AG04450 (cell line): ENCODE data around the gene TBCD. TPM values are rescaled to one million over a fixed set of nuclear protein-coding genes. Genes with fewer than 3 reads are reported as not detected.

Experiments
- CTCF ChIA-PET: fragments of 300-600, 350-600 bp; formaldehyde crosslinking; extraction: SDS; loops from one replicate; lab custom pipeline; 2022; ENCODE audit warnings: antibody characterized with exemption, inconsistent platforms; lab: Charles Lee
- POLR2A ChIA-PET: fragments of 350-600 bp; formaldehyde crosslinking; extraction: SDS; loops from one replicate; lab custom pipeline; 2021; ENCODE audit warnings: antibody characterized with exemption, inconsistent platforms; lab: Yijun Ruan, JAX
- DNase-seq: peaks from one replicate; pipeline ENCODE4 v3.0.0-alpha.2; 2011; ENCODE audit warnings: low read depth, low spot score
- H3K27ac ChIP-seq: one replicate; pipeline ENCODE4 v1.5.1; 2012; ENCODE audit warnings: low read depth, low read length, control low read depth
- H3K27me3 ChIP-seq: one replicate; pipeline ENCODE4 v1.6.0; 2012; ENCODE audit warnings: low read length; ENCODE audit not compliant: control insufficient read depth, insufficient read depth
- H3K4me3 ChIP-seq: 2 replicates; pipeline ENCODE4 v1.5.1; 2011; ENCODE audit warnings: mild to moderate bottlenecking, low read depth, low read length, control low read depth
- H3K9me3 ChIP-seq: 2 replicates; pipeline ENCODE4 v1.5.1; 2012; ENCODE audit warnings: low read length; ENCODE audit not compliant: control insufficient read depth, insufficient read depth
- CTCF ChIP-seq: IDR thresholded peaks from 2 replicates; pipeline ENCODE4 v1.5.1; 2011; ENCODE audit warnings: low read depth, low read length, control low read depth, inconsistent platforms
- polyA plus RNA-seq: library from polyadenylated mRNA; depleted of rRNA; stranded (reverse); fragments of >200 nt; gene quantifications from 2 replicates; pipeline ENCODE4 v1.2.3, GENCODE V29; 2011

Gene TBCD
- polyA plus RNA-seq, 1 experiment = 28.5 TPM

DNA sequence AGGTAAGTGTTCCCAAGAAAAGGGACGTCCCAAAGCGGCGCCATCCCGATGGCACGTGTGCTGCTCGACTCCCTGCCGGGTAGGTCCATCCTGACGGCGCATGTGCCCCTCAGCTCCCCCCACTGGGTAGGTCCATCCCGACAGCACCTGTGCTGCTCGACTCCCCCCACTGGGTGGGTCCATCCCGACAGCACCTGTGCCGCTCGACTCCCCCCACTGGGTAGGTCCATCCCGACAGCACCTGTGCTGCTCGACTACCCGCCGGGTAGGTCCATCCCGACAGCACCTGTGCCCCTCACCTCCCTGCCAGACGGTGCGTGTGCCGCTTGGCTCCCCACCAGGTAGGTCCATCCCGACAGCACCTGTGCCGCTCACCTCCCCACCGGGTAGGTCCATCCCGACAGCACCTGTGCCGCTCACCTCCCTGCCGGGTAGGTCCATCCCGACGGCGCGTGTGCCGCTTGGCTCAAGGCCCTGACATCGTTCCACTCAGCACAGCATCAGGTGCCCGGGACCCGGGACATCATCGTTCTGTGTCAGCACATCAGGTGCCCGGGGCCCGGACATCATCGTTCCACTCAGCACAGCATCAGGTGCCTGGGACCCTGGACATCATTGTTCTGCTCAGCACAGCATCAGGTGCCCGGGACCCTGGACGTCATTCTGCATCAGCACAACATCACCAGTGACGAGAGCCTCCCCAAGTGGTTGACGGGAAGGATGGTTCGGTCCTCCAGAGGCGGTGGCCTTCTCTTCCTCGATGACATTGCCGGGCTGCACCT, 22.2 kb upstream of the TBCD start:
- Histone ChIP-seq H3K4me3 (no peak overlapping the region), H3K9me3 (peaks cover 29% of the 10 kb centered on the region), H3K27me3 (no peaks in the 10 kb centered on the region), H3K27ac (no peak overlapping the region)
- ChIA-PET CTCF (no interaction called here), POLR2A (no interaction called here)
- TF ChIP-seq CTCF = no peak
- DNase-seq = no peak

DNA sequence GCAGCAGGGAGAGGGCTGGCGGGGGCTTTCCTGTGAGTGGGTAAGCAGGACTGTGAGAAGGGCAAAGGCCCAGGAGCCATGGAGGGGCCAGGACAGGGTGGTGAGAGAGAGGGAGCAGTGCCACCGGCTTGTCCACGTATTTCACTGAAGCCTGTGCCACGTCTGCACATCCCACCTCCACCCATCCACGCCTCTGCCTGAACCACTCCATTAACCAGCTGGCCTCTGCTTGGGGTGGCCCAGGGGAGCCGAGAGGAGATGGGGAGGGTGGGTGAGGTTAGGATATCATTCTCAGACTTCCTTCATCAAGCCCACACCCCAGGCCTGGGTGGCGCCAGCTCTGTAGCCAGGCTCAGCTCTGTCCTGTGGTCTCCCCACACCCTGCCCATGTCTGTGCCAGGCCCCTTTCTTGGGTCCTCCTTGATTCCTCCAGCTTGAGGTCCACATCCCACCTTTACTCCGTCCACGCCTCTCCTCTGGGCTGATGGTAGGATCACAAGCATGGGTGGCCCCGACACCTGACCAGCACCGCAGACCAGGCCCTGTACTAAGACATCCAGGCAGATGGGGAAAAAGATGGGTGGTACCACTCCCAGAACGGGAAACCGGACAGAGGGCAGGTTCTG, 19.6 kb upstream of the TBCD start:
- TF ChIP-seq CTCF = no peak
- H3K27ac ChIP-seq = no peak overlapping the region
- CTCF ChIA-PET = no interaction called here
- H3K4me3 ChIP-seq = no peak overlapping the region
- no peak for DNase-seq
- H3K27me3 ChIP-seq = no peaks in the 10 kb centered on the region
- POLR2A ChIA-PET = no interaction called here
- H3K9me3 ChIP-seq = peaks cover 29% of the 10 kb centered on the region

DNA sequence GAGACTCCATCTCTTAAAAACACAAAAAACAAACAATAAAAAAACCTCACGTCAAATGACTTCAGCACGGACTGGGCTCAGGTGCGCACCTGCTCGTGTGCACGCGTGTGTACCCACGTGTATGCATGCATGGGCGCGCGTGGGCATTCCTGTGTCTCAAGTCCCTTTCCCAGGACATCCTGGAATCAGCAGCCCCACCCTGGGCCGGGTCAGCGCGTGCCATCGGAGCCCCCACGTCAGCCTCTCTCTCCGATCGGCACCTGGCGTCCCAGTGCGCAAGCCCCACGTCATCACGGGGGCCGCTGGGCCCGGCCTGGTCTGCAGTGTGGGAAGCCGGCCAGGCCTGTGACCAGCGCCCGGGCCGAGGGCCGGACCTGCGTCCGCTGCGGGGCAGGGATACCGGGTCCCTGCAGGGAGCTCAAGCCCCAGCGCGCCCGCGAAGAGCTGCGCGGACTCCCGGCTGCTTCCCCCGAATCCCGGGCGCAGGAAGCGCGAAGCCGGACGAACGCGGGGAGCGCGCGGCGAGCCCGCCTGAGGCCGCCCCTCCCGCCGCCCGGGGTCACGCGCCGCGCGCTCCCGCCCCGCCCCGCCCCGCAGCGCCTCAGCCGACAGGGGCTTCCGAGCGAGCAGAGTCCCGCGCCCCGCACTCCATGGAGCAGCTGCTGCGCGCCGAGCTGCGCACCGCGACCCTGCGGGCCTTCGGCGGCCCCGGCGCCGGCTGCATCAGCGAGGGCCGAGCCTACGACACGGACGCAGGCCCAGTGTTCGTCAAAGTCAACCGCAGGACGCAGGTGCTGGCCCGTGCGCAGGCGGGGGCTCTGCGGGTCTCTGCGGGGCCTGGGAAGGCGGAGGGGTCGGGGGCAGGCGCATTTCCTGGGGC, 16.6 kb upstream of the TBCD start, which contains the start of gene FN3K:
Gene FN3K (plus strand): TSS at position 629 of the 880 bp plus-strand sequence. CDS start 22 bp downstream, at position 651.
- Histone ChIP-seq H3K27me3 (no peaks in the 10 kb centered on the region), H3K27ac (no peak within 1 kb of the TSS), H3K4me3 (peak within 1 kb of the TSS; percentile 62), H3K9me3 (peaks cover 34% of the 10 kb centered on the region)
- ChIA-PET CTCF (interaction anchor here (0.5 to 0.6 kb wide), 2 partner anchors 33 to 383 kb away, joined by 4 read pairs; no protein-coding TSS in a partner anchor), POLR2A (no interaction called here)
- peak; percentile 33 for DNase-seq
- no peak for TF ChIP-seq CTCF

DNA sequence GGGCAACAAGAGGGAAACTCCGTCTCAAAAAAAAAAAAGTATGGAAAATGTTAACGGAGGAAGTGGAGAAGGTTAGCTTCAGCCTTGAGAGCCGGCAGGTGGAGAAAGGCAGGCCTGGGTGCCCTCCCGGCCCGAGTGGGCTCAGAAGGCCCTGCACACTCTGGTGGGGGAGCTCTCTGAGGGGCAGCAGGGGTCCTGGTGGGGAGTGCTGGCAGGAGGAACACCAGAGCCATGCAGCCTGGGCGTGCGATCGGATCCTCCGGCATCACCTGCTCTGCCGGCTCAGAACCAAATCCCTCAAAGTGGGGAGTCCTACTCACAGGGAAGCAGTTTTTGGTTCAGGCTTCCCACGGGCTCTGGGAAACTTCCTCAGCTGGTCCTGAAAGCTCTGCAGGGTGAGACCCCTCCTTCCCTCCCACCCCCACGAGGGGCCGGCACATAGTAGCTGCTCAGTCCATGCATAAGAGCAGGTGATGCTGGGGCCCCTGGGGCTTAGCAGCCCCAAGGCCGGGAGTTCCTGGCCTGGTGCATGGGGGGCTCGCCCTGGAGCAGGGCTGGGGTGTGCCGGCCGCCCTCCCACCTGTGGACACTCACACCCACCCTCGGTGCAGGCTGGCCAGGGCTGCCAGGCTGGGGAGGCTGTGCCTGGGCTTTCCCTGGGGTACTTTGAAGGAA, 15.2 kb upstream of the TBCD start:
- CTCF ChIA-PET = no interaction called here
- no peak overlapping the region for H3K4me3 ChIP-seq
- POLR2A ChIA-PET = no interaction called here
- no peak for TF ChIP-seq CTCF
- no peak overlapping the region for H3K27ac ChIP-seq
- no peaks in the 10 kb centered on the region for H3K27me3 ChIP-seq
- no peak for DNase-seq
- peaks cover 43% of the 10 kb centered on the region for H3K9me3 ChIP-seq
